Measurements from ENCODE around the gene TFB1M.

The TFB1M gene

GRCh38 chr6:155261111-155261900 is 53.0 kb downstream of the TFB1M start:
- DNase-seq = no peak

- DNase-seq = no peak
These were observed 53.6 kb downstream of the TFB1M start for GRCh38 chr6:155260686-155261085.

GRCh38 chr6:155259897-155260296 is 54.4 kb downstream of the TFB1M start:
- DNase-seq = no peak

- DNase-seq = no peak
These were observed 55.1 kb downstream of the TFB1M start for GRCh38 chr6:155259204-155259603.

- no peak for DNase-seq
These were observed 56.5 kb downstream of the TFB1M start for GRCh38 chr6:155257796-155258195.

- DNase-seq = no peak
These were observed 58.0 kb downstream of the TFB1M start for GRCh38 chr6:155256122-155256795.

GRCh38 chr6:155254139-155254538 is 60.1 kb downstream of the TFB1M start:
- DNase-seq = no peak

- no peak for DNase-seq
These were observed 60.9 kb downstream of the TFB1M start for GRCh38 chr6:155253337-155253736.

- no peak for DNase-seq
These were observed 61.7 kb downstream of the TFB1M start for GRCh38 chr6:155252581-155252980.

GRCh38 chr6:155250701-155251381 is 63.4 kb downstream of the TFB1M start:
- DNase-seq = no peak

GRCh38 chr6:155248008-155249001 is 66.0 kb downstream of the TFB1M start:
- DNase-seq = no peak

GRCh38 chr6:155247618-155248007 is 66.7 kb downstream of the TFB1M start:
- no peak for DNase-seq

GRCh38 chr6:155246825-155247224 is 67.5 kb downstream of the TFB1M start:
- no peak for DNase-seq

- no peak for DNase-seq
These were observed 68.5 kb downstream of the TFB1M start for GRCh38 chr6:155245831-155246230.

GRCh38 chr6:155245193-155245592 is 69.1 kb downstream of the TFB1M start:
- no peak for DNase-seq

- DNase-seq = no peak
These were observed 69.8 kb downstream of the TFB1M start for GRCh38 chr6:155244434-155244833.

- no peak for DNase-seq
These were observed 72.3 kb downstream of the TFB1M start for GRCh38 chr6:155241966-155242365.

- no peak for DNase-seq
These were observed 73.2 kb downstream of the TFB1M start for GRCh38 chr6:155240905-155241600.

- DNase-seq = no peak
These were observed 76.7 kb downstream of the TFB1M start for GRCh38 chr6:155237613-155238012.

GRCh38 chr6:155235087-155235486 is 79.2 kb downstream of the TFB1M start:
- DNase-seq = no peak

- DNase-seq = no peak
These were observed 79.6 kb downstream of the TFB1M start for GRCh38 chr6:155234687-155235086.

GRCh38 chr6:155234167-155234566 is 80.1 kb downstream of the TFB1M start:
- no peak for DNase-seq
